ENCODE measurements around the gene GATB. TPM values are rescaled to one million over a fixed set of nuclear protein-coding genes. Genes with fewer than 3 reads are reported as not detected.

Gene GATB
- total and polyA plus RNA-seq, 10 of the 15 experiments (the other 5 are each of a cell fraction or from before 2014, with no cell fraction given), result 20.5 to 37.3 (median 30.5) TPM

DNA sequence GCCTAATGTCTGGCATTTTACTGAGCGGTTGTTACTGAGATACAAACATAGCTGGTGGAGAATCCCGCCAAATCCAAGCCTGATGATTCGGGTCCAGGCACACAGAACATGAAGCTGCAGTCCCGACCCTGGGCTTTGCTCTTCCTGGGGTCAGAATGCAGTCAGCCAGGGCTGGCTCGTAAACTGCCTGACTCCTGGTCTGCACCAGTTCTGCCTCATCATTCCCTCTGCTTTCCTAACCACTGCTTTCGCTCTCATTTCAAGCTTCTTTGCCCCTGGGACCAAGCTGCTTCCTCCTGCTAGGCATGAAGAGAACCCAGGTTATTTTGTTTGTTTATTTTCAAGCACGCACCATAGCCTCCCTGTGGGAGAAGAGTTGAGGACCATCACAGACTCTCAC is 39.3 kb downstream of the GATB start (continued):
- TF ChIP-seq, protein P1, sequence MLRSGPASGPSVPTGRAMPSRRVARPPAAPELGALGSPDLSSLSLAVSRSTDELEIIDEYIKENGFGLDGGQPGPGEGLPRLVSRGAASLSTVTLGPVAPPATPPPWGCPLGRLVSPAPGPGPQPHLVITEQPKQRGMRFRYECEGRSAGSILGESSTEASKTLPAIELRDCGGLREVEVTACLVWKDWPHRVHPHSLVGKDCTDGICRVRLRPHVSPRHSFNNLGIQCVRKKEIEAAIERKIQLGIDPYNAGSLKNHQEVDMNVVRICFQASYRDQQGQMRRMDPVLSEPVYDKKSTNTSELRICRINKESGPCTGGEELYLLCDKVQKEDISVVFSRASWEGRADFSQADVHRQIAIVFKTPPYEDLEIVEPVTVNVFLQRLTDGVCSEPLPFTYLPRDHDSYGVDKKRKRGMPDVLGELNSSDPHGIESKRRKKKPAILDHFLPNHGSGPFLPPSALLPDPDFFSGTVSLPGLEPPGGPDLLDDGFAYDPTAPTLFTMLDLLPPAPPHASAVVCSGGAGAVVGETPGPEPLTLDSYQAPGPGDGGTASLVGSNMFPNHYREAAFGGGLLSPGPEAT (IDR thresholded peaks at IDR 0.05; ENCODE audit: low read depth), result no peak
- no peak for TF ChIP-seq PAX5 (IDR thresholded peaks at IDR 0.05; ENCODE audit: borderline replicate concordance, low read depth, low read length)

DNA sequence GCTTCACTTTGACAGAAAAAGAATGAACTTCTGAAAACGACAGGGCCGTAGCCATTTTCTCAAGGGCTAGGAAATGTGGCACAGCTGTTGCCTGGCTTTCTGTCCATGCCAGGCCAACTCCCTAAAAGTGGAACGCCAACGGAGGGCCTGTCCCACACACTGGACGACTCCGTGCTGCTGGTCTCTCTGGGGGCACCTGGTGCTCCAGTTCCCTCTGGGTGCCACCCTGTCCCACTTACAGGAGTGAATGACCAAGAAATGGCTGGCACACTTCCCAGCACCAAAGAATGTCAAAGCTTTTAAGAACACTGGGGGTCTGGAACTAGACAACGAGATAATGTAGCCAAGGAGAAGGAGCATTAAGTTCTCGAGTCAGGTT is 40.9 kb downstream of the GATB start:
- Histone ChIP-seq H3K79me2 (ENCODE audit: control insufficient read depth, insufficient read depth, low read length) (no peaks in the 10 kb centered on the region), H3K4me2 (ENCODE audit: control insufficient read depth, insufficient read depth) (no peak overlapping the region), H2AFZ (ENCODE audit: control insufficient read depth, low read depth, low read length) (no peak overlapping the region), H3K4me1 (ENCODE audit: control insufficient read depth, insufficient read depth, low read length) (no peaks in the 10 kb centered on the region; the same call in 1 of the 2 replicates), H3K9me3 (replicated peaks; ENCODE audit: control insufficient read depth, insufficient read depth, low read length) (no peaks in the 10 kb centered on the region), H4K20me1 (ENCODE audit: control insufficient read depth, insufficient read depth) (no peaks in the 10 kb centered on the region), H3K36me3 (ENCODE audit: control insufficient read depth in 2 of 2, insufficient read depth in 2 of 2, low read length in 1 of 2) (peaks cover 0 to 4% of the 10 kb centered on the region in 2 experiments; a peak in 3 of 4 replicates), H3K4me3 (no peak overlapping the region), H3K27ac (ENCODE audit: control insufficient read depth, insufficient read depth) (no peak overlapping the region), H3K9ac (ENCODE audit: control insufficient read depth, insufficient read depth, low read length) (no peak overlapping the region), H3K27me3 (replicated peaks in 1 of 2; ENCODE audit: control insufficient read depth in 2 of 2, insufficient read depth in 2 of 2, low read length in 1 of 2) (no peaks in the 10 kb centered on the region)
- TF ChIP-seq RBBP5 (conservative IDR thresholded peaks at IDR 0.05) (no peak), WRNIP1 (IDR thresholded peaks at IDR 0.05; ENCODE audit: borderline replicate concordance, low read depth, low read length) (no peak), BHLHE40 (IDR thresholded peaks at IDR 0.05; ENCODE audit: borderline replicate concordance in 1 of 2, low read depth in 2 of 2, low read length in 1 of 2) (no peak), NRF1 (conservative IDR thresholded peaks at IDR 0.05; ENCODE audit: low read depth, low read length) (no peak), PML (IDR thresholded peaks at IDR 0.05; ENCODE audit: low read length) (no peak), ZBED1 (IDR thresholded peaks at IDR 0.05; ENCODE audit: borderline replicate concordance) (no peak), YBX1 (IDR thresholded peaks at IDR 0.05) (no peak), RB1 (IDR thresholded peaks at IDR 0.05; ENCODE audit: borderline replicate concordance) (no peak), POU2F2 (IDR thresholded peaks at IDR 0.05; ENCODE audit: borderline replicate concordance, low read depth, low read length) (no peak), JUNB (IDR thresholded peaks at IDR 0.05) (no peak), ZNF24 (IDR thresholded peaks at IDR 0.05) (no peak), NFYB (IDR thresholded peaks at IDR 0.05; ENCODE audit: insufficient read depth, low read depth, low read length) (no peak), SIX5 (IDR thresholded peaks at IDR 0.05; ENCODE audit: low read depth, low read length, severe bottlenecking) (no peak)
- TF ChIP-seq, protein P2, sequence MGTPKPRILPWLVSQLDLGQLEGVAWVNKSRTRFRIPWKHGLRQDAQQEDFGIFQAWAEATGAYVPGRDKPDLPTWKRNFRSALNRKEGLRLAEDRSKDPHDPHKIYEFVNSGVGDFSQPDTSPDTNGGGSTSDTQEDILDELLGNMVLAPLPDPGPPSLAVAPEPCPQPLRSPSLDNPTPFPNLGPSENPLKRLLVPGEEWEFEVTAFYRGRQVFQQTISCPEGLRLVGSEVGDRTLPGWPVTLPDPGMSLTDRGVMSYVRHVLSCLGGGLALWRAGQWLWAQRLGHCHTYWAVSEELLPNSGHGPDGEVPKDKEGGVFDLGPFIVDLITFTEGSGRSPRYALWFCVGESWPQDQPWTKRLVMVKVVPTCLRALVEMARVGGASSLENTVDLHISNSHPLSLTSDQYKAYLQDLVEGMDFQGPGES (IDR thresholded peaks at IDR 0.05), result no peak
- TF ChIP-seq, protein P3, sequence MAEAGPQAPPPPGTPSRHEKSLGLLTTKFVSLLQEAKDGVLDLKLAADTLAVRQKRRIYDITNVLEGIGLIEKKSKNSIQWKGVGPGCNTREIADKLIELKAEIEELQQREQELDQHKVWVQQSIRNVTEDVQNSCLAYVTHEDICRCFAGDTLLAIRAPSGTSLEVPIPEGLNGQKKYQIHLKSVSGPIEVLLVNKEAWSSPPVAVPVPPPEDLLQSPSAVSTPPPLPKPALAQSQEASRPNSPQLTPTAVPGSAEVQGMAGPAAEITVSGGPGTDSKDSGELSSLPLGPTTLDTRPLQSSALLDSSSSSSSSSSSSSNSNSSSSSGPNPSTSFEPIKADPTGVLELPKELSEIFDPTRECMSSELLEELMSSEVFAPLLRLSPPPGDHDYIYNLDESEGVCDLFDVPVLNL (IDR thresholded peaks at IDR 0.05; ENCODE audit: low read depth, low read length), result no peak
- intact Hi-C loops (cut with micrococcal nuclease; ENCODE audit: unreplicated experiment), result no loop called here
- no peak for ATAC-seq
- 87% methylated on average over 8 of the region's 8 CpGs for WGBS (ENCODE audit: insufficient coverage, insufficient replicate concordance, low lambda C conversion rate, missing lambda C conversion rate)
- SMC1A ChIA-PET (ENCODE audit: uncharacterized antibody, unreplicated experiment), result no interaction called here
- POLR2A ChIA-PET, result no interaction called here
- RAD21 ChIA-PET (ENCODE audit: unreplicated experiment), result no interaction called here
- BruUV-seq (replicated peaks), result no TSS peak
- DNase-seq (ENCODE audit: low read depth, low spot score), result no peak
- CTCF ChIA-PET, result no interaction called here
- in situ Hi-C loops (cut with MboI), result no loop called here
- FAIRE-seq, result no peak

Data from GM12878 (cell line).